HG02798 (cell line): ENCODE measurements around the gene ADGRV1.
A peak's percentile ranks its signal among the peaks of the same experiment; 100 is the strongest.
"Not testable (repeated sequence)": the region's sequence is repeated elsewhere in the genome, so short reads cannot be mapped to it uniquely, and the experiment has no call there.

Experiments
- ATAC-seq: cut with Tn5 transposase; IDR thresholded peaks from one replicate; pipeline ENCODE4 v1.9.1; 2021; ENCODE audit warnings: mild to moderate bottlenecking; ENCODE audit not compliant: unreplicated experiment, poor library complexity

Gene ADGRV1

DNA sequence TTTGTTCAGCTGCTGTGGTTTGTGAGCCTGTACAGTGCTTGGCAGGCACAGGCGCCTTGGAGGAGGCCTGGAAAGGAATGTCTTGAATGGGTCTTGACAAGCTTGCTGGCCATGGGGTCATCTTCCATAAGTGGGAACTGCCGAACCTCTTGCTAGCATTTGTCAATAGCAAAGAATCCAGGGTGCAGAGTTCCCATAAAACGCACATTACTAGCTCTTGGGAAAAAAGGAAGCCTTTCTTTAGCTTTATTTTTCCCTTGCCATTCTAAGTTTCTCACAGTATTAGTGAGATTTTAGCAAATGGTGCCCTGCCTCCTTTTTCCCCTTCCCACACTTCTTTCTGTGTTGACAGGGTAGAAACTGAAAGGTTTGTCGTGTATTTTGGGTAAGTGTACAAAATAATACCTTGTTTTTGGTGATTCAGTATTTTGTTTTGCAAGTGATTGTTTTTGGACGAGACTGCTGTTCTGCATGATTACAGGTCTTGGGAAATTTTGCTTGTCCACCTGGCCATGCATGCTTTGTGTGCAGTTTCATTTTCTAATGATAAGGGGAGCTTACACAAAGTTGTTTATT is 82.0 kb downstream of the ADGRV1 start:
- peak; percentile 73 for ATAC-seq

DNA sequence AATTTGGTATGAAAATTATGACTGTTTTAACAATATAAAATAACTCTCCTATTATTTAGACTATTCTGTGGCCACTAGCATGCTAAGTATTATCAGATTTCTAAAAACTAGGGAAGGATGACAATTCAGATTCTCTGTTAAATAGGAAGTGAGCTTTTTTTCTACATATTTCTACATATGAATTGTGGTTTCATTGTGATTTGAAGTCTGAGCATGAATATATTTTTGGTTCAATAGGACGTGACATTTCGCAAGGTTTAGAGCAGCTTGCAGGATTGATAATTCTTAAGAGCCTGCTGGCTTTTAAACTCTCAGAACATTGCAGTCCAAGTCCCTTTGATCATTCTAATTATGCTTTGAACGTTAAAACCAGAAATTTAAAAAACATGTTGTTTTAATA is 82.9 kb downstream of the ADGRV1 start:
- ATAC-seq: no peak

DNA sequence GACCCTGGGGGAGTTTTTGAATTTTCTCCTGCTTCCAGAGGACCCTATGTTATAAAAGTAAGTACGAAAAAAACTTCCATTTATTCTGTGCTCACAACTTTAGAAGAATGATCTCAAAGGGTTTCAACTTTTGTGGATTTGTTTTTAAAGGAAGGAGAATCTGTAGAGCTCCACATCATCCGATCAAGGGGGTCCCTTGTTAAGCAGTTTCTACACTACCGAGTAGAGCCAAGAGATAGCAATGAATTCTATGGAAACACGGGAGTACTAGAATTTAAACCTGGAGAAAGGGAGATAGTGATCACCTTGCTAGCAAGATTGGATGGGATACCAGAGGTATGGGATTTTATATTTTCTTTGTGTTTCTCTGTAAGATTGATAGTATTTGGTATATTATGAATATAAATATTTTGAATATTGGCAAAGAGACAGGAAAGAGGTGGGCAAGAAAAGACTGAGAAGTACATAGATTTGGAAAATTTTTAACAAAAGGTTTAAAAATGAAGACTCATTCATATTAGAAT is 84.2 kb downstream of the ADGRV1 start:
- no peak for ATAC-seq

DNA sequence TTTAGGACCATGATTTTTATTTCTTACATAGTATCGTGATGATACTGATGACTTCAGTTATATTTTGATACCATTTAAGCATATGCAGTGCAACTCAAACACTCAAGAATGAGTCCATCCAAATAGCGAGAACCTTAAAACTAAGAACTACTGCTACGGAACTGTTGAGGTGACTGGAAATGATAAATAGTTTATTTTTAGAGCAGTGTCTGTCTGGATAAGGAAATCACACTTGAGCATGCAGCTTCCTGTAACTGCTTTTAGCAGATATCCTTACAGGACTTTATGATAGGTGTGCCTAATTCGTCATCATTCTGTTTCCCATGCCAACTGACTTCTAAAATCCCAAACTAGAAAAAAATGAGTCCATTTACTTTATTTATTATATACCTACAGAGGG is 85.5 kb downstream of the ADGRV1 start:
- no peak for ATAC-seq

DNA sequence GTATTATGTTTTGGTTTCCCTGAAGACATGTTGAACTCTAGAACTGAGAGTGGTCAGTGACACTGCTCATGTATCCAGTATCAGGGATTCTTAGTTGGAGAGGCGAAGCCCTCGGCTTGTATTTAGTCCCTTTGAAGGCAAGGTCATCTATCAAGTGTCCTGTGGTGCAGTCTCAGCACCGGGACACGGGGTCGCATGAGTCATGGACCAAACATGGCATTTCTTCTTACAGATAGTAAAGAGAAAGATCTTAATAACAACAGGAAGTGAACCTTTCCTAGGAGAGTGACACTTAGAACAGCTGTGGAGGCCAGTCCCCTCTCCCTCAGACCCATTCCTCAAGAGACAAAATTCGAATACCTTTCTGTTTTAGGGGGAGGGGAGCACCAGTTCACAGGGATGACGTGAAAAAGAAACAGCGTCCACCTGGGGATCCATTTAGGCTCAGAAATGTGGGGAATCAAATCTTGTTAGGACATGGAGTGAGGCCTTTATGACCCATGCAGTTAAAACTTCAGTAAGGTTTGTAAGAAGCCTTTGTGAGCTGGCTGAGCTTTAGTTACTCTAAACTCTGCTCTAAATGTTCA is 86.5 kb downstream of the ADGRV1 start:
- no peak for ATAC-seq

GRCh38 chr5:90650767-90651166 is 92.2 kb downstream of the ADGRV1 start:
- ATAC-seq: no peak

- no peak for ATAC-seq
These were observed 95.6 kb downstream of the ADGRV1 start for GRCh38 chr5:90654215-90654614.

DNA sequence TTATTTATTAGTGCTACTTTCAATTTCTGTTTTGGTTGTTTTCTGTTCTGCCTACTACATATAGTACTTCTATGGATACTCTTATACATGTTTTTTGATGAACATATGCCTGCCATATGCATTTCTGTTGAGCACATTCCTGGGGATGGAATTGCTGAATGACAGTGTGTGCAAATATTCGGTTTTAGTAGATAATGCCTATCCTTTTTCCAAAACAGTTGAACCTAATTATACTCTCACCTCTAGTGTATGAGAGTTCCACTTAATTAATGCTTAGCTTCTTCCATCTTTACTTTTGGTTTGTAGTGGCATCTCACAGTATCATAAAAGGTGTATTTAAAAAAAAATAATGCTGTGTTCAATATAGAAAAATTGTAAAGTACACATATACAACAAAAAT is 96.8 kb downstream of the ADGRV1 start:
- no peak for ATAC-seq

- no peak for ATAC-seq
These were observed 98.4 kb downstream of the ADGRV1 start for GRCh38 chr5:90657030-90657429.

DNA sequence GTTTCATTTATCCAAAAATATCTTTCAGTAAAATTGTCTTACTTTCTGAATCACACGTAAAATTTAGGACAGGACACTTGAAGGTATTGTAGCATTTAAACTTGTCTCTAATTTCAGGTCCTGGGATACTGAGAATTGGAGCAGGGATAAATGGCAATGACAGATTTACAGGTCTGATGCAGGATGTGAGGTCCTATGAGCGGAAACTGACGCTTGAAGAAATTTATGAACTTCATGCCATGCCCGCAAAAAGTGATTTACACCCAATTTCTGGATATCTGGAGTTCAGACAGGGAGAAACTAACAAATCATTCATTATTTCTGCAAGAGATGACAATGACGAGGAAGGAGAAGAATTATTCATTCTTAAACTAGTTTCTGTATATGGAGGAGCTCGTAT is 99.2 kb downstream of the ADGRV1 start:
- no peak for ATAC-seq

- ATAC-seq: no peak
These were observed 100.0 kb downstream of the ADGRV1 start for GRCh38 chr5:90658620-90659019.

GRCh38 chr5:90668079-90668565 is 109.5 kb downstream of the ADGRV1 start:
- ATAC-seq: not testable (repeated sequence)

GRCh38 chr5:90675222-90675621 is 116.6 kb downstream of the ADGRV1 start:
- no peak for ATAC-seq

- ATAC-seq: no peak
These were observed 122.4 kb downstream of the ADGRV1 start for GRCh38 chr5:90680921-90681563.

- ATAC-seq: no peak
These were observed 123.7 kb downstream of the ADGRV1 start for GRCh38 chr5:90682278-90682677.

GRCh38 chr5:90685425-90686022 is 126.9 kb downstream of the ADGRV1 start:
- ATAC-seq: no peak

DNA sequence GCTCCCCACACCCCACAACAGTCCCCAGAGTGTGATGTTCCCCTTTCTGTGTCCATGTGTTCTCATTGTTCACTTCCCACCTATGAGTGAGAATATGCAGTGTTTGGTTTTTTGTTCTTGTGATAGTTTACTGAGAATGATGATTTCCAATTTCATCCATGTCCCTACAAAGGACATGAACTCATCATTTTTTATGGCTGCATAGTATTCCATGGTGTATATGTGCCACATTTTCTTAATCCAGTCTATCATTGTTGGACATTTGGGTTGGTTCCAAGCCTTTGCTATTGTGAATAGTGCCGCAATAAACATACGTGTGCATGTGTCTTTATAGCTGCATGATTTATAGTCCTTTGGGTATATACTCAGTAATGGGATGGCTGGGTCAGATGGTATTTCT is 127.8 kb downstream of the ADGRV1 start:
- ATAC-seq: not testable (repeated sequence)

- ATAC-seq: not testable (repeated sequence)
These were observed 128.9 kb downstream of the ADGRV1 start for GRCh38 chr5:90687458-90687857.

DNA sequence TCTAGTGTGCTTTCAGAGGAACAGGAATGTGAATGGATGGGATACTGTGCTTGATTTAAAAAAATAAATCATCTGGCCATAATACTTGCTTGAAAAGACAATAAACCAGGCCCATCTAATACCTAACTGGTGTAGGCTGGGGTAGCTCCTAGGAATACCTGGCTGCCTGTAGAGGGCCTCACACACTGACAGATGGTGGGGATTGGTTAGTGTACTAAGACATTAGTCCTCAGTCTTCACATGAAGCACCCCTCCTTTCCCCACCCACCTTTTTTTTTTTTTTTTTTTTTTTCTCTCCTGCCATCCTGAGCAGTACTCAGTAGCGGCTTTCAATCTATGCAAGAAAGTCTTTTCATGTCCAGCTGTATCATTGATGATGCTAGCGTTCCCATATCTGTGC is 130.5 kb downstream of the ADGRV1 start:
- ATAC-seq: no peak

DNA sequence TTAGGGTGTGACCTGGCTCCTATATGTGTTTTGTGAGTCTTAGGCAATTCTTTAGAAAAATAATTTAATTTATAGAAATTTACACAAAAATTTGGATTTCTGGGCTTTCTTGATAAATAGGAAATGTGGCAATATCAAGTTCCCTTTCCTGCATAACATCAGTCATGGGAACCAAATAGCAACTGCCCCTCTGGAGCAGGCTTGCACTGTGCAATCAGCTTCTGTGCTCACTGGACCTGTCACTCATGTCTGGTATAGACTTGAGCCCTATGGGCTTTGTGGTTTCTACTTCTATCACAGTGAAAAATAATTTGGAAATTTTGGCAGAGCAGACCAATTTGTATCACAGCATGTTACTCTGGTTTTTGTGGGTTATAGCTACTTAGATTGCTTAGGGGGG is 131.7 kb downstream of the ADGRV1 start:
- no peak for ATAC-seq

- ATAC-seq: no peak
These were observed 132.9 kb downstream of the ADGRV1 start for GRCh38 chr5:90691533-90691932.
